Chondrocyte (in vitro differentiated cells): ENCODE results near the gene PLEKHN1. TPM values are rescaled to one million over a fixed set of nuclear protein-coding genes. Genes with fewer than 3 reads are reported as not detected.

Experiments
- DNase-seq: peaks from one replicate; pipeline ENCODE4 v3.0.0; 2021; ENCODE audit warnings: mixed read lengths, low spot score
- H3K27ac Mint-ChIP-seq: one replicate; pipeline ENCODE4 v1.8.0; 2021; ENCODE audit warnings: mild to moderate bottlenecking, moderate library complexity, mixed read lengths; ENCODE audit not compliant: unreplicated experiment
- H3K27me3 Mint-ChIP-seq: 2 replicates; pipeline ENCODE4 v1.8.0; 2021; ENCODE audit warnings: low read depth, mixed read lengths
- H3K36me3 Mint-ChIP-seq: 2 replicates; pipeline ENCODE4 v1.8.0; 2021; ENCODE audit warnings: low read depth, mixed read lengths
- H3K4me1 Mint-ChIP-seq: 2 replicates; pipeline ENCODE4 v1.8.0; 2021; ENCODE audit warnings: low read depth, mild to moderate bottlenecking, mixed read lengths
- H3K4me3 Mint-ChIP-seq: one replicate; pipeline ENCODE4 v1.8.0; 2021; ENCODE audit warnings: mild to moderate bottlenecking, moderate library complexity, mixed read lengths; ENCODE audit not compliant: unreplicated experiment
- H3K9me3 Mint-ChIP-seq: 2 replicates; pipeline ENCODE4 v1.8.0; 2021; ENCODE audit warnings: low read depth, mixed read lengths
- CTCF ChIP-seq: fragments of 200-600 bp; sonication (generic); IDR thresholded peaks from 2 replicates; pipeline ENCODE4 v1.5.0; 2021; ENCODE audit warnings: antibody characterized with exemption, mild to moderate bottlenecking, moderate library complexity
- total RNA-seq: library from RNA; stranded (reverse); gene quantifications from 3 replicates; pipeline ENCODE4 v1.2.1, GENCODE V29; 2021

Gene PLEKHN1
- total RNA-seq, 1 donor from 2014 or later = 0.17 TPM

- TF ChIP-seq CTCF = no peak
- Mint-ChIP-seq H3K27ac (no peak overlapping the region), H3K9me3 (no peaks in the 10 kb centered on the region), H3K4me1 (peaks cover 10% of the 10 kb centered on the region), H3K4me3 (no peak overlapping the region), H3K27me3 (peaks cover 2% of the 10 kb centered on the region), H3K36me3 (no peaks in the 10 kb centered on the region)
- DNase-seq = no peak
Observed at GRCh38 chr1:965526-966134, 652 bp upstream of the PLEKHN1 start.

- no peak for TF ChIP-seq CTCF
- Mint-ChIP-seq H3K4me1 (peaks cover 6% of the 10 kb centered on the region), H3K27me3 (peaks cover 3% of the 10 kb centered on the region), H3K36me3 (no peaks in the 10 kb centered on the region), H3K4me3 (peak overlapping the region; percentile 75), H3K27ac (no peak overlapping the region), H3K9me3 (no peaks in the 10 kb centered on the region)
- DNase-seq = no peak
Observed at GRCh38 chr1:966704-967300, 520 bp downstream of the PLEKHN1 start.

- no peak for TF ChIP-seq CTCF
- Mint-ChIP-seq H3K4me3 (no peak overlapping the region), H3K9me3 (no peaks in the 10 kb centered on the region), H3K4me1 (peaks cover 6% of the 10 kb centered on the region), H3K27ac (no peak overlapping the region), H3K27me3 (peaks cover 3% of the 10 kb centered on the region), H3K36me3 (no peaks in the 10 kb centered on the region)
- no peak for DNase-seq
Observed at GRCh38 chr1:967466-968343, 1.4 kb downstream of the PLEKHN1 start.

- no peak overlapping the region for H3K27ac Mint-ChIP-seq
- peaks cover 6% of the 10 kb centered on the region for H3K4me1 Mint-ChIP-seq
- TF ChIP-seq CTCF = no peak
- no peak for DNase-seq
- H3K4me3 Mint-ChIP-seq = no peak overlapping the region
- H3K36me3 Mint-ChIP-seq = no peaks in the 10 kb centered on the region
- H3K27me3 Mint-ChIP-seq = peaks cover 3% of the 10 kb centered on the region
- H3K9me3 Mint-ChIP-seq = no peaks in the 10 kb centered on the region
Observed at GRCh38 chr1:969260-969855, 3.1 kb downstream of the PLEKHN1 start.
